Fibroblast of lung (primary cell): ENCODE measurements around the gene LMAN1L. TPM values are rescaled to one million over a fixed set of nuclear protein-coding genes. Genes with fewer than 3 reads are reported as not detected.

Experiments
- DNase-seq, 2 donors: peaks; one replicate each; pipeline versions ENCODE4 v3.0.0 to v3.0.0-alpha.2; 2010; ENCODE audit warnings: low read depth in 2 of 2
- H2AFZ ChIP-seq: 2 replicates; pipeline ENCODE4 v1.5.1; 2012; ENCODE audit warnings: low read length, control low read depth, inconsistent platforms
- H3K27ac ChIP-seq: 2 replicates; pipeline ENCODE4 v1.5.1; 2011; ENCODE audit warnings: low read length, control low read depth; ENCODE audit not compliant: insufficient read depth
- H3K27me3 ChIP-seq: 2 replicates; pipeline ENCODE4 v1.5.1; 2011; ENCODE audit warnings: mild to moderate bottlenecking, low read length; ENCODE audit not compliant: control insufficient read depth, insufficient read depth
- H3K36me3 ChIP-seq: 2 replicates; pipeline ENCODE4 v1.5.1; 2011; ENCODE audit warnings: low read length; ENCODE audit not compliant: control insufficient read depth, insufficient read depth
- H3K4me1 ChIP-seq: 2 replicates; pipeline ENCODE4 v1.5.1; 2011; ENCODE audit warnings: low read length; ENCODE audit not compliant: control insufficient read depth, insufficient read depth; ENCODE audit errors: extremely low read depth
- H3K4me2 ChIP-seq: 2 replicates; pipeline ENCODE4 v1.5.1; 2011; ENCODE audit warnings: low read length, control low read depth; ENCODE audit not compliant: insufficient read depth; ENCODE audit errors: extremely low read depth
- H3K4me3 ChIP-seq, 4 experiments: fragments of 200-600 bp in 1 of 4; sonication (generic) in 1 of 4; replicated peaks in 1 of 4; 2 replicates each; pipeline ENCODE4 v1.5.1; 2011 to 2016; ENCODE audit warnings: low read length in 4 of 4, low read depth in 3 of 4, mild to moderate bottlenecking in 3 of 4, control low read depth in 2 of 4, inconsistent platforms in 1 of 4, mixed read lengths in 1 of 4; ENCODE audit not compliant: insufficient read depth in 1 of 4; ENCODE audit errors: control extremely low read depth in 1 of 4
- H3K79me2 ChIP-seq: 2 replicates; pipeline ENCODE4 v1.5.1; 2012; ENCODE audit warnings: mild to moderate bottlenecking, low read length, inconsistent platforms; ENCODE audit not compliant: control insufficient read depth, insufficient read depth
- H3K9ac ChIP-seq: 2 replicates; pipeline ENCODE4 v1.5.1; 2011; ENCODE audit warnings: mild to moderate bottlenecking, low read length, control low read depth; ENCODE audit not compliant: insufficient read depth
- H3K9me3 ChIP-seq: 2 replicates; pipeline ENCODE4 v1.5.1; 2012; ENCODE audit warnings: low read depth, low read length; ENCODE audit not compliant: control insufficient read depth, insufficient read depth
- H4K20me1 ChIP-seq: 2 replicates; pipeline ENCODE4 v1.5.1; 2011; ENCODE audit warnings: low read length; ENCODE audit not compliant: control insufficient read depth, insufficient read depth; ENCODE audit errors: extremely low read depth
- CTCF ChIP-seq, 2 donors: IDR thresholded peaks in 1 of 2; conservative IDR thresholded peaks in 1 of 2; 1 replicate in 1 of 2; 2 replicates in 1 of 2; pipeline ENCODE4 v1.5.1; 2011 to 2012; ENCODE audit warnings: low read length in 2 of 2, control low read depth in 1 of 2, inconsistent platforms in 1 of 2, low read depth in 1 of 2, mild to moderate bottlenecking in 1 of 2
- EZH2 ChIP-seq: IDR thresholded peaks from 2 replicates; pipeline ENCODE4 v1.5.1; 2012; ENCODE audit warnings: low read length, control low read depth, mild to moderate bottlenecking; ENCODE audit errors: missing control alignments
- polyA plus RNA-seq, 2 donors: library from polyadenylated mRNA; depleted of rRNA in 1 of 2; stranded (reverse) in 1 of 2; unstranded in 1 of 2; fragments of >200 nt; gene quantifications; 2 replicates each; pipeline ENCODE4 v1.2.1, GENCODE V29; 2011 to 2012; ENCODE audit warnings: missing spikeins in 1 of 2
- total RNA-seq: library from RNA; depleted of rRNA; stranded (reverse); fragments of >200 nt; gene quantifications from 2 replicates; pipeline ENCODE4 v1.2.1, GENCODE V29; 2014

The LMAN1L gene
- total and polyA plus RNA-seq, 2 donors (not counting 1 experiment from before 2014, with no cell fraction given) = not detected

- Histone ChIP-seq H4K20me1 (no peaks in the 10 kb centered on the region), H3K4me2 (peak overlapping the region; percentile 59), H3K27me3 (no peaks in the 10 kb centered on the region), H3K4me3 (no peak overlapping the region), H3K9ac (no peak overlapping the region), H3K9me3 (no peaks in the 10 kb centered on the region), H3K4me1 (peaks cover 4% of the 10 kb centered on the region), H3K36me3 (no peaks in the 10 kb centered on the region), H3K79me2 (peaks cover 40% of the 10 kb centered on the region), H2AFZ (no peak overlapping the region), H3K27ac (no peak overlapping the region)
- TF ChIP-seq EZH2 (no peak), CTCF (conservative IDR thresholded peaks at IDR 0.05 in 1 of 2, IDR thresholded peaks at IDR 0.05 in 1 of 2; ENCODE audit: low read depth in 1 of 2, low read length in 2 of 2) (no peak)
- no peak for DNase-seq
Measured at GRCh38 chr15:74869372-74869725, 56.7 kb downstream of the LMAN1L start.

GRCh38 chr15:74869726-74870407 is 57.2 kb downstream of the LMAN1L start:
- H3K9ac ChIP-seq = no peak overlapping the region

More at GRCh38 chr15:74869726-74870407, 57.2 kb downstream of the LMAN1L start:
- peaks cover 4% of the 10 kb centered on the region for H3K4me1 ChIP-seq
- no peaks in the 10 kb centered on the region for H4K20me1 ChIP-seq
- no peak overlapping the region for H2AFZ ChIP-seq
- no peaks in the 10 kb centered on the region for H3K9me3 ChIP-seq
- peaks cover 37% of the 10 kb centered on the region for H3K79me2 ChIP-seq
- peak overlapping the region in 1 of 4 experiments; percentile 11 for H3K4me3 ChIP-seq
- DNase-seq = peak in 1 of 2 donors; percentile 60
- no peaks in the 10 kb centered on the region for H3K27me3 ChIP-seq
- H3K27ac ChIP-seq = no peak overlapping the region
- no peaks in the 10 kb centered on the region for H3K36me3 ChIP-seq
- H3K4me2 ChIP-seq = peak overlapping the region; percentile 59
- no peak for TF ChIP-seq EZH2
- no peak for TF ChIP-seq CTCF (conservative IDR thresholded peaks at IDR 0.05 in 1 of 2, IDR thresholded peaks at IDR 0.05 in 1 of 2; ENCODE audit: low read depth in 1 of 2, low read length in 2 of 2)
